Endothelial cell of hepatic sinusoid (primary cell): ENCODE results near the gene CHD9NB.

Source experiments
- in situ Hi-C: cut with HindIII; loops from 2 replicates; pipeline ENCODE4 v1.10.0; 2017; ENCODE audit warnings: low sequenced_read_pairs

Gene CHD9NB

DNA sequence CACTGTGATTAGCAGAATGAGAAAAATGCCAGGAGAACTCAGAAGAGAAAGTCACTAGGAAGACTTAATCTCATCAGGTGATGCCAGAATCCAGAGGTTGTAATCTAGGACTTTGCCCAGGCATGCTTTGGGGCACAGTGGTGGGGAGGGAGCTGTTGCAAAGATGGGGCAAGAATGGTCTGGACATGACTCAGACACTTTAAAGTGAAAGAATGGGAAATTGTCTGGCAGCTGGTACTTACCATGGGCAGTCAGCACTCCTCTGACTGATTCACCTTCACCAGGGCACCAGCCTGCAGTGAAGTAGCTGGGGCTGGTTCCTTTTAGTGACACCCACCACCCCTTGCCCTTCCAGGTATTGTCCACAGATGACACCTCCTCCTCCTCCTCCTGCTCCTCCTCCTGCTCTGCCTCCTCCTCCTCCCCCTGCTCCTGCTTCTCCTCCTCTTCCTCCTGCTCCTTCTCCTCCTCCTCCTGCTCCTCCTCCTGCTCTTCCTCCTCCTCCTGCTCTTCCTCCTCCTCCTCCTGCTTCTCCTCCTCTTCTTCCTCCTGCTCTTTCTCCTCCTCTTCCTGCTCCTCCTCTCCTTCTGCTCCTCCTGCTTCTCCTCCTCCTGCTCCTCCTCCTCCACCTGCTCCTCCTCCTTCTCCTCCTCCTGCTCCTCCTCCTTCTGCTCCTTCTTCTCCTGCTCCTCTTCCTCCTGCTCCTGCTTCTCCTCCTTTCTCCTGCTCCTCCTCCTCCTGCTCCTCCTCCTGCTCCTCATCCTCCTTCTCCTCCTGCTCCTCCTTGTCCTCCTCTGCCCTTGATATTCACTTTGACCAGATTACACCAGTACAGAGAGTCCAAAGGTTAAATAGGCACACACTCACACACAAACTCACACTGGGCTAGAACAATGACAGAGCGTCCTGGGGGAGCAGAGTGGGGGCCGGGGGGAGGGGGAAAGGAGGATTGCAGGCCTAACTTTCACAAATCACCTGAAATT is at the start of gene CHD9NB:
TSS of gene CHD9NB (minus strand) at position 379 of the 983 bp plus-strand sequence. CDS start 8,739 bp downstream, outside the sequence.
- in situ Hi-C loops: no loop called here

DNA sequence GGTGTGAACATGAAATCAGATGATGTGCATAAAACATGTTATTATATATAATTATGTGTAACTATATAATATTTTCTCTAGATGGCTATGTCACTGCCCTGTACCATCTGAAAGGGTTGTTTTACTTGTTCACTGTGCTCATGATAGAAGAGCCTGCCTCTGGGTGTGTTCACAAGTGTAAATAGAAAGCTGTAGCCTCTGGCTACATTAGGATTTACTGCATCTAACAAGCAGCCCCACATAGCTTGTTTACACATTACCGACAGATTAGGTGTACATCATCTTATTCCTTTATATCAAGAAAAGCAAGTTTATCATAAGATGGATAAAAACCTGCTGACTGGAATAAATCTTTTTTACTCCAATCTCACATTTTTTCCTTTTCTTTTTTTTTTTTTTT is 48.2 kb upstream of the CHD9NB start:
- in situ Hi-C loops: loop anchor here (5.0 kb wide), 1 partner anchor 36 kb away; no protein-coding TSS in a partner anchor

DNA sequence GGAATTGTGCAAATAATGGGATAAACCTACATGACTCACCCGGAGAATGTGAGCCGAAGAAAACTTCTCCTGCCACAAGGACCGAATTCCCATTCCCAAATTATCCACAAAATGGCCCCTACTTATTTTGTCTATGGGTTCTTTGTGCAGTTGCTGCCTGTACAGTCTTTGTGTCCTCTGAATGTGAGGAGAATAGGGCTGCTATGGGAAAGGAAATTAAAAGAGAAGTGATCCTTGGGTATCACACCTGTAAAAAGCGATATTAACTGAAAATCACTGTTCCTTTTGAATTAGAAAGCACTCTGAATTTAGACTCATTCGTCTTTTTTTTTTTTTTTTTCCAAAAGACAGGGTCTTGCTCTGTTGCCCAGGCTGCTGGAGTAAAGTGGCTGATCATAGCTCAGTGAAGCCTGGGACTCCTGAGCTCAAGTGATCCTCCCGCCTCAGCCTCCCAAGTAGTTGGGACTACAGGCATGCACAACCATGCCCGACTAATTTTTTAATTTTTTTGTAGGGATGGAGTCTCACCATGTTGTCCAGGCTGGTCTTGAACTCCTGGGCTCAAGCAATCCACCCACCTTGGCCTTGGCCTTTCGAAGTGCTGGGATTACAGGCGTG is 47.5 kb upstream of the CHD9NB start:
- in situ Hi-C loops: loop anchor here (5.0 kb wide), 1 partner anchor 37 kb away; no protein-coding TSS in a partner anchor

DNA sequence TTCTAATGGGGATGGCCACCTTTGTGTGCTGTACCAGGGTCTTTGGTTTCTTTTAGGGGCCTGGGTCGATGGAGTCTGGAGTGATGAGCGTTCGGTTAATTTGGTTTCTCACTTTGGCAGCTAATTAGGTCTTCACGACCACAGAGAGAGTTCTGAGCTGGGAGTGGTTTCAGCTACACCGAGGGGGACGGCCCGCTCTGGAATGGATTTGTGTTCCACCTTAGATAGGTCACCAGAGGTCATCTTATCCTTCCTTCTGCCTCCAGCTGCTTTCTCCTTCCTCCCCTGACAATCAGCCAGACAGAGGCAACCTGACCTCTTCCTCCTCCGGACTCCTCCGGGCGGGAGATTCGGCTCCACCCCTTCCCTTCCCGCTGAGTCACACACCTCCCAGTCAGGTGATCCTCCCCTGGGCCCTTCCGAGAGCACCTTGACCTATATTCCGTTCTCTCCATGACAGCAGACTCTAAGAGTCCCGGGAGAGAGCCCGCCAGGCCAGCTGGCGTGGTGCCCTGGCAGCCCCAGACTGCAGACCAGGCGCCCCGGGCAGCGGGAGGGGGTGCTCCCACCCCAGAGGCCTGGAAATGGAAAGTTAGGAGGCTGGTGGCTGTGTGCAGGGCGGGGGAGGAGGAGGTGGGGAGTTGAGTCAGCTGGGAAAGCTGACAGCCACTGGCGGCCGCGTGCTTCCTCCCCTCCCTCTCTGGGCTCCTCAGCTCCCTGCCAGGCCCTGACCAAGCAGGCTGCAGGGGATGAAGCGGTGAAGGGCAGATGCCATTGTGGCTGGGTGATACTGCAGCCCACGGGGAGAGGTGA is 46.8 kb upstream of the CHD9NB start:
- in situ Hi-C loops: loop anchor here (5.0 kb wide), 1 partner anchor 38 kb away; no protein-coding TSS in a partner anchor

DNA sequence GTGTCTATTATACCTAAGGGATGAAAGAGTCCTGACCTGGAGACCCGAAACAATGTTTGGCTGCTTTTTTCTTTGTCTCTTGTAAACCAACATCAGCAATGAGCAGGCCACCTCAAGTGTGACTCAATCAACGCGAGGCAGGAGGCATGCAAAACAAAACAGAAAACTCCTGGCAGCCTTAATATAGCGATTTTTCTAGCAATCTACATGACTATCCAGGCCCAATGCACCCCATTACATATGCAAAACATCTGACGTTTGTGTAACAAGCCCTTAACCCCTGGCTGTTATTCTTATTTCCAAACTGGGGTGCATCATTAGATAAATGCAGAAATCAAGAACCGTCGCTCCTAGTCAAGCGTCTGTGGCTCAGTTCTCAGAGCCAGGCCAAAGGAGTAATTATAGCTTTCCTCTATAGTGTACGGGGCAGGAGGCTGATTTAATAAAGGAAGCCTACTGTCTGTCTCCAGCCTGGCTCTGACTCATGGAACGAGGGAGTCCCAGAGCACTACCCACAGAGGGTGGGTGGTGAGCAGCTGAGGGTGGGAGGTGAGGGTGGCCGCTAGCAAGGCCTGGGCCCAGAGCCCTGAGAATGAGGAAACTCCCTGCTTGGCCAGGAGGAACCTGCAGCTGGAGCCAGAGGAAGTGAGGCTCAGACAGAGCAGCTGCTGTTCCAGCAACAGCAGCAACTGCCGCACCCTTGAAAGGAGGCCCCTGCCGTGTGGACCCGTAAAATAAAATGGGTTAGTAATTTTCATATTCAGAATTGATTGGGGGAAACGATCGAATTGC is 46.0 kb upstream of the CHD9NB start:
- in situ Hi-C loops: no loop called here

DNA sequence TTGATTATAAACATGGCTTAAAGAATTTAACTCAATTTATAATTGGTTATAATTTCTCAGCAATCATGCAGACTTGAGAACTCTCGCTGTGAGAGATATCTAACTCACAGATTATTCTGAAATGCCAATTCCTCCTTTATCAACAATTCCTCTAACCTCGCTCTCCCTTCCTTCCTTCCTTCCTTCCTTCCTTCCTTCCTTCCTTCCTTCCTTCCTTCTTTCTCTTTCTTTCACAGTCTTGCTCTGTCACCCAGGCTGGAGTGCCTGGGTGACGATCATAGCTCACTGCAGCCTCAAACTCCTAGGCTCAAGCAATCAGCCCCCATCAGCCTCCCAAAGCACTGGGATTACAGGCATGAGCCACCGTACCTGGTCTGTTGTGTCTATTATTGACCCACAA is 44.5 kb upstream of the CHD9NB start:
- in situ Hi-C loops: no loop called here

DNA sequence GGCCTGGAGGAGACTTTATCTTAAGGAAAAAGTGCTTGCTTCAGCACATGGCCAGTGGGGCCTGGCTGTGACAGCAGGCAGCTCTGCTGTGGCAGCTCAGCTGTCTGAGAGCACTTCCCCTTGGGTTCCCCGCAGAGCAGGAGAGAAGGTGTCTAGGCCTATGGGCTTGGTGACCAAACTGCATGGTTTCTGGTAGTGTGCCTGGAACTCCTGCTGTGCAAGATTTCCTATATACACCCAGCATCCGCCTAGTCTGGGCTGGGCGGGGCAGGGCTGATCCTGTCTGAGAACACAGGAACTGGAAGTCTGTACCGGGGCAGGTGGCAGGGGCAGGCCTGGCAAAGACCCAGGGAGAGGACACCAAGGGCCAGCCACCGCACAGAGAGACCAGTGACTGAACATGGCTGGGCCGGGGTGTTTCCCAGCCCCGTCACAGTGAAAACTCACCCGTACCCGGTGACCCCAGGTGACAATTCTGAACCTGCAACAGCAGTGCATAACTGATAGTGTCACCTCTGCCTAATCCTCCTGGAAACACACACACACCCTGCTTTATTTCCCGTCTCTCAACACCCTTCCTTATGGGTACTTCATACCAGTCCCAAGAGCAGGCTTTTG is 41.4 kb upstream of the CHD9NB start:
- in situ Hi-C loops: no loop called here

DNA sequence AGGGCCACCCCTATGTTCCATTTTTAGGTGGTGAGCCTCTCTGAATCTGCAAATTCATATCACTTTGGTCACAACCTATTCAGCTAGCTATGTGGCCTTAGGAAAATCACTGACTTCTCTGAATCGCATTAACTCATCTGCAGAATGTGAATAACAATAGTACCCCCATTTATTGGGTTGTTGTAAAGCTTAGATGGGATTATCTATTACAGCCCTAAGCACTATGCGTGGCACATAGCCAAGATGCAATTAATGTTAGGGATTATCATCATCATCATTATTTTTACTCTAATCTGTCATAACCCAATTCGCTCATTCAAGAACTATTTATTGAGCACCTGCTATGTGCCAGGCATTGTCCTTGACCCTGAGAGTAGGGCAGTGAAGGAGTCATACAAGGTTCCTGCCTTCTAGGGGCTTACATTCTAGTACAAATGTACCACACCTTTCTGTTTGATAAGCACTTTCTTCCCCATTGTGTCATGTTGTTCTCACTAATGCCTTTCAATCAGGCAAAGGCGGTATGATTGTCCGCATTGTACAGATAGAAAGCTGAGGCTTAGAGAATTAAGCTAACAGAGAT is 40.6 kb upstream of the CHD9NB start:
- in situ Hi-C loops: no loop called here

DNA sequence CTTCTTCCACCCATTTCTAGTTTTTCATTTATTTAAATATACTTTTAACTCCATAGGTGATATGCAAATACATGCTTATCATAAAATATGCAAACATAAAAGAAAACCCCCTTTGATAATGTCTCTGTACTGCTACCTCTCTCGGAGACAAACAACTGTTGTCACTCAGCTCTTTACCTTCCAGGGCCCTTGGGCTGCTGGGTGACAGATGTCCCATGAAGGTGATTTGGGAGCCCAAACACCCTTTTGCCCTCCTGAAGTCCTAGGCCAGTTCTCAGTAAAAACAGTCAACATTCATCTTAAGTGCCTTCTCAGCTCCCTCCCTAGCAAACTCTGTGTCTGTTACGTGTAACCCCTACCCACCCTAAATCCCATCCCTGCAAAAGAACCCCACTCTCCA is 39.6 kb upstream of the CHD9NB start:
- in situ Hi-C loops: no loop called here

DNA sequence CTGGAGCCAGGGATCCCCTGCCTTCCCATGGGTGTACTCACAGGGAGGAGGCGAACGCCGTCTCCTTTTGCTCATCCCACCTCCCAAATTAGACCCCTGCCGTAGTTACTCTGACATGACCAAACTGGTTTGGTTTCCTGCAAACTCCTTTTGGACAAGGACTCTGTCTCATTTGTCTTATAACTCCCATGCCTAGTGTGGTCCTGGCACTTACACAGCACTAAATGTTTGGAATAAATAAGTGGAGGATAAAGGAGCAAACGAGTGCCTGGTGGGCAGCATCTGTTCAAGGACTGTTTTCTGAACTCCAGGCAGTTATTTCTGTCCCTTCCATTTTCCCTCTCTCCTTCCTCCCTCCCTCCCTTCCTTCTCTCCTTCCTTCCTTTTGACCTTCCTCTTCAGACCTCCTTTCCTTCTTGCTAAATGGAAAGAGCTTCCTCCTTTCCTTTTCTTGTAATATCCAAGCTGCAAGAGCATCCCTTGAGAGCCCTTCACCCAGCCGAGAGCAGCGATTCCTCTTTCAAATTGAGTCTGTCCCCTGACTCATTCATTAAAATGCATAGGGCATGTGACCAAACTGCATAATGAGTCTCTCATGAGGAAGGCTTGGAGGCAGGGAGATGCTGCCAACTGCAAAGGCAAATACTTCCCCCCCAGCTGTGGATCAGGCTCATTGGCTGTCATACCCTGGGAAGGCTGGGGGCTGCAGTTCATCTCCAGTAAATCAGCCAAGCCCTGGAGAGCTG is 38.9 kb upstream of the CHD9NB start:
- in situ Hi-C loops: no loop called here

DNA sequence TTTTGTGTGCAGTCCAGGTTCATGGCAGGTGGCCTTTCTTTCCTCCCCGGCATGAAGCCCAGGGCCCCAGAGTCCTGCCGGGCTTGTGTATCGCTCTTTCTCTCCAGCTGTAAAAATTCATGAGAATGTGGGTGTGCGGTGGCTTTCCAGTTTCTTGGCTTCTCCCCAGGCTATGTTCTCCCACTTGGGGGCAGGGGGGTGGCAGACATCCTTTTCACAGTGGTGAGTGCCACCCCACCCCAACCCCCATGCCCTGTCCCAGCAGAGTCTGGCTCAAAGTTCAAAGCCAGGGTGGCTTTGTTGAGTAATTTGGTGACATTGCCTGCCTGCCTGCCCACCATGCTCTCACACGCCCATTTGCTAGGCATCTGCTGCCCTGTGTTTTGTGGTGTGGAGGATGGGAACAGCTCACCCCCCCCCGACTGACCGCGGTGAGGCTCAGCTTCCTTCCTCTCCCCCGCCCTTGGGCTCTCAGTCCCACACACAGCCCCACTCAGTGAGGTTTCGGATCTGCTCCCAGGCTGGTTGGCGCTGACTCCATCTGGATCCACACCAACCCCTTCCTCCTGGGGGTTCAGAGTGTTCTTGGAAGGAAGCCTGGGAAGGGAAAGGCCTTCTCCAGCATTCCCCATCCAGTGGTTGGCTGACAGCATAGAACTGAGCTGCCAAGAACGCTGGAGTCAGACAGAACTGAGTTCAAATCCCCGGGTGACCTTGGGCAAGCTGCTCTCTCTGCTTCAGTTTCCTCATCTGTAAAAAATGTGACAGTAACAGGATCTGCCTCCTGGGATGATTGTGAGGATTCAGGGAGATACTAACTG is 38.1 kb upstream of the CHD9NB start:
- in situ Hi-C loops: no loop called here

DNA sequence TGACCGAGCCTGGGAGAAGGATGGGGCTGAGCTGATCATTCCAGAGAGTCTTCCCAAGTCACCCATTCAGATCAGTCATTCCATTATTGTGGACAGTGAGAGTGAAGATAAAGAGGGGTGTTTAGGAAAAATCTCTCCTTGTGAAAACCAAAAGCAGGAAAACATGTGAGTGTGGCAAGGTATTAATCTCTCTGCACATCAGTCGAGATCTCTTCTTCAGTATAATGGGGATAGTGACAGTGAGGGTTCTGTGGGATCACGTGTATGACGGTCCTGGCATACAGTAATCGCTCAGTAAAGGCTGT is 37.5 kb upstream of the CHD9NB start:
- in situ Hi-C loops: no loop called here

DNA sequence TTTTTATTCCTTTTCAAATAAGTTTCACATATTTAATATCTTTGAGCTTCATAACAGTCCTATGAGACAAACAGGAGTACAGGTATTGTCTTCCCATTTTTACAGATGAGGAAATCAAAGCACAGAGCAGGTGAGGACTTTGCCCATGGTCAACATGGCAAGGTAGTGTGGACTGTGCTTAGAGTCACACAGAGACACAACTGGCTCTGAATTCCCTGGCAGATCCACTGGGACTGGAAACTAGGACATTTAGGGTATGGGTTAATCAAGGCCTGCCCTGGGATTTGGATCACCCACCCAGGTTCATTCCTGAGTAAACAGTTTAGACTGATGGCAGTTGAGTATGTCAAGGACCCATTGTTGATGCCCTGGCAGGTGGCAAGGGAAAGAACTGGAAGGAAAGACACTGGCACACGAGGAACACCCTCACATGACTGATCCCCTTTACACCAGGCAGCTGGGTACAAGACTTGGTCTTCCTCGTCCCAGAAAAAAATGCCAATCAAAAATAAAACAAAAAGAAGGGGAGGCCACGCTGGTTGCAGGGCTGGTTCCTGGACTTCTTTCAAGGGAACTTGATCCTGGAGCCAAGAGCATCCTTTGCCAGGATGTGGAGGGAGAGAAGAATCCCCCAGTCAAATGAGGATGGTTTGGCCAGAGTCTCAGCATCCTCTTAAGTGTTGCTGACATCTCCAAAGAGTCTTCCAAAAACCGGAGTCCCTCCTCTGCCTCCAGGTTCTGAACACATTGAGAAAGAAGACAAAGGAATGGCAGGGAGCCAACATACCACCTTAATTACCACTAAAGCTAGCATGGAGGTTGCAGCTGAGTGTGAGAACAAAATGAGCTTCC is 37.0 kb upstream of the CHD9NB start:
- in situ Hi-C loops: no loop called here

DNA sequence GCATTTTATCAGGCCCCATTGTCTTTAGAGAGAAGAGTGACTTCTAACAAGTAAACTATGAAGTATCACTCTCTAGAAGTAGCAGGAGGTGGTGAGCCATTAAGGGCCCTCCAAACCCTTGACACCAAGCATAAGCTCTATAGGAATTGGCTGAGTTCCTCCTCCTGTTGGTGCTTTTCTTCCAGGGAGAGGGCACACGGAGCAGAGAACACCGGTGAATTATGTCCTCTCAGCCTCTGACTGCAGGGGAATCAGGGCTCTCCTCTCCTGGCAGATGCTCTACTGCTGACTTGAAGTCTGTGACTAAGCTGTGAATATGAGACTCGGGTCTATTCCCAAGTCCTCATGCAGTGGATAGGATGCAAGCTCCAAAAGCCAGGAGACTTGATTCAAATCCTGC is 34.4 kb upstream of the CHD9NB start:
- in situ Hi-C loops: no loop called here

DNA sequence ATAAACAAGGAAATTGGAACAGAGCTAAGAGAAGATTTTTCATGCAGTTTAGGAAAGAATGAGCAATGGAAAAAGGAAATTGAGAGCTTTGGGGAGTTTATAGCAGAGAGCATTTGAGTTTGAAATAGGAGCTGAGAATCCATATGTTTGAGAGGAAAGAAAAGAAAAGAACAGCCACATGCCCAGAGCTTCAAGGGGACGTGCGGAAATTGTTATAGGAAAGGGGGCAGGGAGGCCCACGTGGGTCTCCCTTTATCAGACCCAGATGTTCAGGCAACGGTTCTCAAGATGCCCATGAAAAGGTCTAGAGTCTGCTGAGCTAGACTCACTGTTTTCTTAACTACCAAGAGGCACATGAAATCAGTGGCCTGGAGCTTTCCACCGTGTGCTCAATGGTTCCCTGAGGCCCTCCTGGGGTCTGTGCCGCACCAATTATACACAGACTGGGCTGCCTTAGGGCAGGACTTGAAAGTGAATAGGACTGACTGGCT is 33.3 kb upstream of the CHD9NB start:
- in situ Hi-C loops: no loop called here

DNA sequence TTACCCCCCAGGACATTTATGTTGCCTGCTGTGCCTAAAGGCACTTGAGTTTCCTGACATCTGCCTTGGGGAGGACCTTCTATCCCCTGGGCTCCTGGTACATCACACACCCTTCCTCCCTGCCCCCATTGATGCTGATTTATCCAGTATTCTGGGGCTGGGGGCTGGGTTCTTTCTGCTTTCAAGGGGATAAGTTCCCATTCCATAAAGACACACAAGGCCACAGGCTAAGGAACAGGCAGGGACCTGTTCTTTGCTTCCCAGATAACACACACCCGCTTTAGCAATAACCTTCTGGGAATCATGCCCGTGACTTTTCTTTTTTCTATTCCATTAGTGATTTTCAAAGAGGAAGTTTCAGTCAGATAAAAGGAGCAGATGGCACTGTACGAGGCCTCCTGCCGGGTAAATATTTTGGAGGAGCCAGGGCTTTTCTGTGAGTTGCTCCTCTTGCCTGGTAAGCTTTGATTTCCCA is 32.7 kb upstream of the CHD9NB start:
- in situ Hi-C loops: no loop called here

DNA sequence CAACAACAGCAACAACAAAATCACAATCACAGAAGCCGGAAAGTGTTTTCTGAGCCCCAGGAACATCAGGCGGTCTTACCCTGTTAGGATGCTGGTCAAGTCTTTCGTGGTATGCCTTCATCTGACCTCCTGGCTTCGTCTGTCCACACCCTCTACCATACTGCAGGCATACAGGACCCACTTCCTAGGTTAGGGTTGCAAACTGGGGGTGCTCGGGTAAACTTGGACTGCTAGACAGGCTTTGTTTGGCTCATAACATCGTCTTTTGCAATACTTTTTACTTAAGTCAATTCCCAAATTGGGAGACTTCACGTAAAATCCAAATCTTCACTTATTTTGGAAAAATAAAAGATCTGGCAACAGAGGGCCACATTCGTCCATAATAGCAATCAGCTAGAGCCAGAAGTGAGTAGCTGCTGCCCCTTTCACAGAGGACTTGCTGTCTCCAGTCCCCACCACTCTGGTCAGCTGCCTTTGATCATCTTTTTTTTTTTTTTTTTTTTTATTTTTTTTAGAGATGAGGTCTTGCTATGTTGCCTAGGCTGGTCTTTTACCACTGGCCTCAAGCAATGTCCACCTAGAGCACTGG is 32.1 kb upstream of the CHD9NB start:
- in situ Hi-C loops: no loop called here
